HG03066 (cell line): Measurements from ENCODE around the gene ZRANB3.
A peak's percentile ranks its signal among the peaks of the same experiment; 100 is the strongest.
"Not testable (repeated sequence)": the region's sequence is repeated elsewhere in the genome, so short reads cannot be mapped to it uniquely, and the experiment has no call there.

Experiments used
- ATAC-seq: cut with Tn5 transposase; IDR thresholded peaks from one replicate; pipeline ENCODE4 v1.9.1; 2021; ENCODE audit warnings: low read depth; ENCODE audit not compliant: unreplicated experiment

The ZRANB3 gene

GRCh38 chr2:135530313-135531230 lies at the start of gene ZRANB3:
Gene ZRANB3 (minus strand): TSS chr2:135531218.
- peak; percentile 59 for ATAC-seq

GRCh38 chr2:135573620-135574019 lies 42.6 kb upstream of the ZRANB3 start:
- ATAC-seq, result no peak

GRCh38 chr2:135570884-135571283 lies 39.9 kb upstream of the ZRANB3 start:
- no peak for ATAC-seq

- ATAC-seq, result no peak
These were observed 32.8 kb upstream of the ZRANB3 start for GRCh38 chr2:135563793-135564192.

- ATAC-seq, result no peak
These were observed 30.9 kb upstream of the ZRANB3 start for GRCh38 chr2:135561925-135562324.

- ATAC-seq, result no peak
These were observed 26.5 kb upstream of the ZRANB3 start for GRCh38 chr2:135557530-135557929.

- no peak for ATAC-seq
These were observed 24.3 kb upstream of the ZRANB3 start for GRCh38 chr2:135555311-135555710.

GRCh38 chr2:135552887-135553286 lies 21.9 kb upstream of the ZRANB3 start:
- no peak for ATAC-seq

GRCh38 chr2:135551356-135551755 lies 20.3 kb upstream of the ZRANB3 start:
- ATAC-seq, result no peak

GRCh38 chr2:135547311-135547710 lies 16.3 kb upstream of the ZRANB3 start:
- ATAC-seq, result no peak

GRCh38 chr2:135546436-135546835 lies 15.4 kb upstream of the ZRANB3 start:
- ATAC-seq, result no peak

GRCh38 chr2:135533545-135533944 lies 2.5 kb upstream of the ZRANB3 start:
- ATAC-seq, result not testable (repeated sequence)

GRCh38 chr2:135532581-135532980 lies 1.6 kb upstream of the ZRANB3 start:
- no peak for ATAC-seq

GRCh38 chr2:135531231-135532197 lies 496 bp upstream of the ZRANB3 start, which contains the start of gene R3HDM1:
Gene R3HDM1 (plus strand): TSS chr2:135531484. CDS start chr2:135604846, 73,362 bp downstream.
- ATAC-seq, result peak; percentile 80

- ATAC-seq, result no peak
These were observed 3.0 kb downstream of the ZRANB3 start for GRCh38 chr2:135528006-135528405.

GRCh38 chr2:135525786-135526185 lies 5.2 kb downstream of the ZRANB3 start:
- no peak for ATAC-seq

- ATAC-seq, result no peak
These were observed 18.9 kb downstream of the ZRANB3 start for GRCh38 chr2:135512099-135512498.

GRCh38 chr2:135510577-135510976 lies 20.4 kb downstream of the ZRANB3 start:
- ATAC-seq, result no peak

- no peak for ATAC-seq
These were observed 26.2 kb downstream of the ZRANB3 start for GRCh38 chr2:135504811-135505210.

GRCh38 chr2:135498588-135498987 lies 32.4 kb downstream of the ZRANB3 start:
- ATAC-seq, result not testable (repeated sequence)

- no peak for ATAC-seq
These were observed 36.1 kb downstream of the ZRANB3 start for GRCh38 chr2:135494917-135495316.
